ENCODE results near the gene VWCE. TPM values are rescaled to one million over a fixed set of nuclear protein-coding genes. Genes with fewer than 3 reads are reported as not detected.

Gene VWCE
- total RNA-seq, 1 experiment from 2014 or later = 2.5 TPM

DNA sequence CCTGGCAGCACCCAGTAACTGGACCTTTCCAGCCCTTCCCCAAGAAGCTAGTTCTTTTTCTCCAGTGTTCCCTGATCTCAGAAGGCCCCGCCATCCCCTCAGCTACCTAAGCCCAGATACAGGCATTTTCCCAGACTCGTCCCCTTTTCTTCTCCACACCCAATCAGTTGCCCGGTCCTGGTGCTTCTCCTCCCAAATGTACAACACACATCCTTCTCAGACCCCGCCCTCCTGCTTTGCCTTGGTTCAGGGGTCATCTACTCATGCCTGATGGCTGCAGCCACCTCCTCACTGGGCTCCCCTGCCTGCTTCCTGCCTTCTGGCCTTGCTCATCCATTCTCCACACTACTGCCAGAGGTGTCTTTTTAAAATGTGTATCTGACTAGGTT lies 44.4 kb upstream of the VWCE start:
- Histone ChIP-seq H3K79me2 (ENCODE audit: insufficient read depth, low read length) (peaks cover 10% of the 10 kb centered on the region; the same call in 1 of the 2 replicates), H3K4me1 (ENCODE audit: control insufficient read depth in 1 of 2, insufficient read depth in 2 of 2, low read length in 2 of 2) (peaks cover 12 to 22% of the 10 kb centered on the region in 2 experiments), H3K36me3 (ENCODE audit: control insufficient read depth in 1 of 2, insufficient read depth in 2 of 2, low read length in 2 of 2) (peaks cover 10% of the 10 kb centered on the region in 2 experiments; a peak in 3 of 4 replicates), H2AFZ (ENCODE audit: low read depth, low read length, poor library complexity, severe bottlenecking) (no peak overlapping the region), H3K9me2 (ENCODE audit: insufficient read depth) (no peaks in the 10 kb centered on the region), H3K4me3 (replicated peaks in 1 of 2; ENCODE audit: low read depth in 1 of 2, low read length in 2 of 2) (no peak overlapping the region), H3K9me3 (ENCODE audit: control insufficient read depth in 1 of 2, insufficient read depth in 1 of 2, low read depth in 1 of 2, low read length in 2 of 2) (no peaks in the 10 kb centered on the region), H3K27ac (ENCODE audit: low read depth, low read length) (no peak overlapping the region), H3K27me3 (ENCODE audit: insufficient read depth, low read length) (no peaks in the 10 kb centered on the region), H3K4me2 (ENCODE audit: low read length) (no peak overlapping the region), H3K9ac (ENCODE audit: low read length) (no peak overlapping the region), H4K20me1 (ENCODE audit: insufficient read depth) (no peaks in the 10 kb centered on the region)
- intact Hi-C loops (cut with micrococcal nuclease) = loop anchor here (5.0 kb wide), 1 partner anchor 288 kb away; no protein-coding TSS in a partner anchor
- ChIA-PET POLR2A (interaction anchor here (1.3 kb wide), 1 partner anchor 23 kb away, joined by 4 read pairs; the partner anchor contains the start of genes CYB561A3 and TMEM138), CTCF (no interaction called here), RAD21 (ENCODE audit: low non-redundant PET in 1 of 2, low total read pairs in 2 of 2, uncharacterized antibody in 2 of 2, unreplicated experiment in 2 of 2) (no interaction called here)
- no peak for ATAC-seq
- no TSS peak for BruUV-seq (replicated peaks)
- TF ChIP-seq FOSL1 (IDR thresholded peaks at IDR 0.05; ENCODE audit: low read depth) (no peak), SRF (IDR thresholded peaks at IDR 0.05; ENCODE audit: low read depth) (no peak), CTCF (IDR thresholded peaks at IDR 0.05 in 2 of 3, conservative IDR thresholded peaks at IDR 0.05 in 1 of 3; ENCODE audit: borderline replicate concordance in 1 of 3, insufficient read depth in 1 of 3, low read depth in 2 of 3, low read length in 2 of 3) (no peak), ZBTB33 (IDR thresholded peaks at IDR 0.05; ENCODE audit: extremely low read depth, insufficient replicate concordance, low read length) (no peak), JUND (IDR thresholded peaks at IDR 0.05) (no peak), TCF7L2 (IDR thresholded peaks at IDR 0.05; ENCODE audit: borderline replicate concordance, extremely low read depth, insufficient read depth, insufficient read length) (no peak), EZH2 (IDR thresholded peaks at IDR 0.05) (no peak), ELF1 (IDR thresholded peaks at IDR 0.05; ENCODE audit: borderline replicate concordance, low read depth) (no peak), POLR2A (IDR thresholded peaks at IDR 0.05; ENCODE audit: borderline replicate concordance, extremely low read depth, insufficient read depth, insufficient read length) (no peak), SIN3A (IDR thresholded peaks at IDR 0.05; ENCODE audit: low read depth) (no peak), ATF3 (IDR thresholded peaks at IDR 0.05) (no peak), SP1 (IDR thresholded peaks at IDR 0.05; ENCODE audit: low read depth) (no peak), ZNF274 (IDR thresholded peaks at IDR 0.05; ENCODE audit: low read depth, low read length) (no peak), EZH2phosphoT487 (IDR thresholded peaks at IDR 0.05; ENCODE audit: borderline replicate concordance) (no peak), ZFX (IDR thresholded peaks at IDR 0.05) (no peak), CEBPB (IDR thresholded peaks at IDR 0.05; ENCODE audit: low read depth) (no peak), REST (IDR thresholded peaks at IDR 0.05; ENCODE audit: low read depth) (no peak), CBX3 (IDR thresholded peaks at IDR 0.05; ENCODE audit: low read depth) (no peak)
- TF ChIP-seq, protein P1, sequence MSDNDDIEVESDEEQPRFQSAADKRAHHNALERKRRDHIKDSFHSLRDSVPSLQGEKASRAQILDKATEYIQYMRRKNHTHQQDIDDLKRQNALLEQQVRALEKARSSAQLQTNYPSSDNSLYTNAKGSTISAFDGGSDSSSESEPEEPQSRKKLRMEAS (IDR thresholded peaks at IDR 0.05) = no peak
- DNase-seq (ENCODE audit: low read depth, low spot score) = no peak
